HepG2 (cell line): ENCODE results near the gene PRKAR1A. TPM values are rescaled to one million over a fixed set of nuclear protein-coding genes. Genes with fewer than 3 reads are reported as not detected.

ENCODE experiments used
- ATAC-seq: fragments of 200-7000 bp; cut with Tn5 transposase; 3 replicates; pipeline ENCODE4 v1.9.1; 2020; ENCODE audit warnings: mild to moderate bottlenecking, moderate library complexity
- BruUV-seq: library from RNA; stranded (reverse); fragments of 400-500 nt; replicated peaks from 2 replicates; lab custom pipeline; 2021; lab: Mats Ljungman, UMichigan
- CTCF ChIA-PET: fragments of 300-600 bp; formaldehyde crosslinking; extraction: SDS; loops from one replicate; lab custom pipeline; 2021; ENCODE audit warnings: low total read pairs, inconsistent platforms, low intra/inter-chr PET ratio; lab: Yijun Ruan, JAX
- POLR2A ChIA-PET: fragments of 350-600 bp; sonication (Branson Sonifier 250); formaldehyde crosslinking; loops from one replicate; lab custom pipeline; 2020; ENCODE audit warnings: antibody characterized with exemption, inconsistent platforms; lab: Yijun Ruan, JAX
- DNase-seq: peaks from one replicate; pipeline ENCODE4 v3.0.0-alpha.2; 2015; ENCODE audit warnings: low spot score
- FAIRE-seq: peaks from 3 replicates; lab custom pipeline; 2011; peaks lifted over from hg19 to GRCh38; lab: Jason Lieb, UNC
- H2AFZ ChIP-seq: one replicate; pipeline ENCODE4 v1.6.1; 2011; ENCODE audit warnings: low read length, inconsistent platforms
- H3K27ac ChIP-seq: fragments of 300-600 bp; 3 replicates; pipeline ENCODE4 v1.8.0; 2011; ENCODE audit warnings: mixed run types, mild to moderate bottlenecking, mixed read lengths, low read length, inconsistent platforms; ENCODE audit not compliant: insufficient read depth; ENCODE audit errors: extremely low read length
- H3K27me3 ChIP-seq, 2 experiments: fragments of 200-600 bp in 1 of 2; 2 replicates in 1 of 2; 3 replicates in 1 of 2; pipeline versions ENCODE4 v1.6.0 to v1.8.0; 2011; ENCODE audit warnings: low read length in 2 of 2, mild to moderate bottlenecking in 2 of 2, moderate library complexity in 2 of 2, inconsistent platforms in 1 of 2; ENCODE audit not compliant: insufficient read depth in 2 of 2, control insufficient read depth in 1 of 2
- H3K36me3 ChIP-seq, 2 experiments: fragments of 200-600 bp in 1 of 2; replicated peaks in 1 of 2; 2 replicates in 1 of 2; 3 replicates in 1 of 2; pipeline versions ENCODE4 v1.5.1 to v1.8.0; 2011; ENCODE audit warnings: low read length in 2 of 2, inconsistent platforms in 1 of 2; ENCODE audit not compliant: insufficient read depth in 2 of 2, control insufficient read depth in 1 of 2
- H3K4me1 ChIP-seq: 2 replicates; pipeline ENCODE4 v1.5.1; 2012; ENCODE audit warnings: low read length, inconsistent platforms; ENCODE audit not compliant: insufficient read depth
- H3K4me2 ChIP-seq: 2 replicates; pipeline ENCODE4 v1.6.0; 2011; ENCODE audit warnings: low read depth, low read length, inconsistent platforms
- H3K4me3 ChIP-seq, 3 experiments: fragments of 200-600 bp in 1 of 3; sonication (generic), shearing (Covaris generic) in 1 of 3; replicated peaks in 1 of 3; 2 replicates each; pipeline ENCODE4 v1.5.1; 2011 to 2016; ENCODE audit warnings: low read length in 3 of 3, inconsistent platforms in 2 of 3, low read depth in 2 of 3, mild to moderate bottlenecking in 2 of 3, control low read depth in 1 of 3, mixed read lengths in 1 of 3; ENCODE audit not compliant: insufficient read depth in 1 of 3
- H3K79me2 ChIP-seq: one replicate; pipeline ENCODE4 v1.6.1; 2011; ENCODE audit warnings: low read length, inconsistent platforms; ENCODE audit not compliant: insufficient read depth
- H3K9ac ChIP-seq: 2 replicates; pipeline ENCODE4 v1.6.0; 2011; ENCODE audit warnings: mild to moderate bottlenecking, low read depth, low read length, inconsistent platforms; ENCODE audit not compliant: insufficient read depth
- H3K9me3 ChIP-seq: 2 replicates; pipeline ENCODE4 v1.5.1; 2012; ENCODE audit warnings: mild to moderate bottlenecking, low read length
- H4K20me1 ChIP-seq: 2 replicates; pipeline ENCODE4 v1.6.0; 2011; ENCODE audit warnings: inconsistent platforms, mild to moderate bottlenecking, low read length, moderate library complexity; ENCODE audit not compliant: insufficient read depth
- CREBL2 ChIP-seq: sonication (generic); formaldehyde crosslinking; IDR thresholded peaks from 2 replicates; pipeline ENCODE4 v1.8.1; 2023; ENCODE audit warnings: missing genetic modification reagents, mild to moderate bottlenecking, borderline replicate concordance
- ZMYM4 ChIP-seq: sonication (generic); formaldehyde crosslinking; IDR thresholded peaks from 2 replicates; pipeline ENCODE4 v1.8.1; 2023; ENCODE audit warnings: mild to moderate bottlenecking, missing genetic modification reagents
- ZNF264 ChIP-seq: sonication (generic); formaldehyde crosslinking; IDR thresholded peaks from 2 replicates; pipeline ENCODE4 v1.4.0; 2020; ENCODE audit warnings: missing genetic modification reagents
- ZNF33B ChIP-seq: sonication (generic); formaldehyde crosslinking; IDR thresholded peaks from 2 replicates; pipeline ENCODE4 v1.5.1; 2020; ENCODE audit warnings: mild to moderate bottlenecking, missing genetic modification reagents
- ZNF543 ChIP-seq: sonication (generic); formaldehyde crosslinking; IDR thresholded peaks from 2 replicates; pipeline ENCODE4 v1.4.0; 2020; ENCODE audit warnings: mild to moderate bottlenecking, missing genetic modification reagents
- WGBS: methylation state at CpG from one replicate; pipeline ENCODE4 v1.1.6; 2017; ENCODE audit warnings: low lambda C conversion rate; 5-methylcytosine and 5-hydroxymethylcytosine counted together
- in situ Hi-C: cut with HindIII; loops from 2 replicates; pipeline ENCODE4 v1.10.0; 2017; ENCODE audit warnings: low pct_unique_long_range_greater_than_20kb; ENCODE audit not compliant: extremely low pct_ligation_motif_present
- intact Hi-C: fragments of 100-400 bp; cut with micrococcal nuclease; formaldehyde crosslinking; loops from one replicate; pipeline ENCODE4 v1.10.0; 2022; ENCODE audit not compliant: unreplicated experiment
- polyA plus RNA-seq, 8 experiments: library from polyadenylated mRNA; depleted of rRNA in 3 of 8; stranded (reverse) in 7 of 8; unstranded in 1 of 8; fragments of >200 nt; fragmentation: Illumina TruSeq in 4 of 8; extraction: Trizol in 4 of 8; gene quantifications; 2 replicates each; pipeline versions ENCODE4 v1.2.1 to v1.2.3, GENCODE V29; 2011 to 2016; ENCODE audit warnings: low read depth in 4 of 8, missing spikeins in 1 of 8, mixed read lengths in 1 of 8; ENCODE audit not compliant: insufficient read depth in 1 of 8
- total RNA-seq, 5 experiments: library from RNA; depleted of rRNA; stranded (reverse); fragments of >200 nt; fragmentation: Illumina TruSeq; extraction: Trizol; gene quantifications; 2 replicates each; pipeline ENCODE4 v1.2.3, GENCODE V29; 2016; ENCODE audit warnings: low read depth in 1 of 5
- TF ChIP-seq, protein P1 (sequence below): sonication (generic); formaldehyde crosslinking; IDR thresholded peaks from 2 replicates; pipeline ENCODE4; 2020; ENCODE audit warnings: missing genetic modification reagents, mild to moderate bottlenecking, borderline replicate concordance

PRKAR1A gene
- total and polyA plus RNA-seq, 2 of the 13 experiments (the other 11 are each of a cell fraction or from before 2014, with no cell fraction given) = 265 to 266 TPM

DNA sequence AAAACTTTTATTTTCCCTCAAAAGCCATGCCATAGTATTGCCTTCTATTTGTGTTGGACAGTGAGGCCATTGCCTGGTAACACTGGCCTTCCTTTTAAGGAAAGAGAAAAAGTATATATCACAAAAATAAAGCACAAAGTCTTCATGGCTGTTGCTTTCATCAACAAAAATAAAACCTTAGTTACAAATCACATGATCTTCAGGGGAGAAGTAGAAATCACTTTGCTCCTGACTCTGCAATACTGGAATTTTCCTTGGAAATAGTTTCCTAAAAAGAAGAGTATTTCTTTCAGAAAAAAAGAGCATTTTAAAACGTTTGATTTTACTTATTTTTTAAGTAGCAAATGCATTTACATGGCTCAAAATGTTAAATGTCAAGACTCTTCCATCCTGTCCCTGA is 47.1 kb downstream of the PRKAR1A start:
- ChIA-PET CTCF (no interaction called here), POLR2A (no interaction called here)
- H3K36me3 ChIP-seq = no peaks in the 10 kb centered on the region; a peak in 1 of 5 replicates
- H2AFZ ChIP-seq = no peak overlapping the region
- H3K9me3 ChIP-seq = no peaks in the 10 kb centered on the region
- FAIRE-seq = no peak
- WGBS = 8% methylated on average over 1 of the region's 1 CpG
- intact Hi-C loops = no loop called here
- no peak overlapping the region for H3K4me2 ChIP-seq
- no peak overlapping the region for H3K27ac ChIP-seq
- H3K9ac ChIP-seq = no peak overlapping the region
- TF ChIP-seq, protein P1, sequence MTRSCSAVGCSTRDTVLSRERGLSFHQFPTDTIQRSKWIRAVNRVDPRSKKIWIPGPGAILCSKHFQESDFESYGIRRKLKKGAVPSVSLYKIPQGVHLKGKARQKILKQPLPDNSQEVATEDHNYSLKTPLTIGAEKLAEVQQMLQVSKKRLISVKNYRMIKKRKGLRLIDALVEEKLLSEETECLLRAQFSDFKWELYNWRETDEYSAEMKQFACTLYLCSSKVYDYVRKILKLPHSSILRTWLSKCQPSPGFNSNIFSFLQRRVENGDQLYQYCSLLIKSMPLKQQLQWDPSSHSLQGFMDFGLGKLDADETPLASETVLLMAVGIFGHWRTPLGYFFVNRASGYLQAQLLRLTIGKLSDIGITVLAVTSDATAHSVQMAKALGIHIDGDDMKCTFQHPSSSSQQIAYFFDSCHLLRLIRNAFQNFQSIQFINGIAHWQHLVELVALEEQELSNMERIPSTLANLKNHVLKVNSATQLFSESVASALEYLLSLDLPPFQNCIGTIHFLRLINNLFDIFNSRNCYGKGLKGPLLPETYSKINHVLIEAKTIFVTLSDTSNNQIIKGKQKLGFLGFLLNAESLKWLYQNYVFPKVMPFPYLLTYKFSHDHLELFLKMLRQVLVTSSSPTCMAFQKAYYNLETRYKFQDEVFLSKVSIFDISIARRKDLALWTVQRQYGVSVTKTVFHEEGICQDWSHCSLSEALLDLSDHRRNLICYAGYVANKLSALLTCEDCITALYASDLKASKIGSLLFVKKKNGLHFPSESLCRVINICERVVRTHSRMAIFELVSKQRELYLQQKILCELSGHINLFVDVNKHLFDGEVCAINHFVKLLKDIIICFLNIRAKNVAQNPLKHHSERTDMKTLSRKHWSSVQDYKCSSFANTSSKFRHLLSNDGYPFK (CRISPR knock-in tag) = no peak
- TF ChIP-seq ZNF264 (CRISPR knock-in tag) (no peak), ZMYM4 (CRISPR knock-in tag) (no peak), ZNF33B (CRISPR knock-in tag) (no peak), CREBL2 (CRISPR knock-in tag) (no peak), ZNF543 (CRISPR knock-in tag) (no peak)
- DNase-seq = no peak
- in situ Hi-C loops = no loop called here
- no peak for ATAC-seq
- no peaks in the 10 kb centered on the region for H4K20me1 ChIP-seq
- no peaks in the 10 kb centered on the region for H3K4me1 ChIP-seq
- H3K27me3 ChIP-seq = no peaks in the 10 kb centered on the region
- no TSS peak for BruUV-seq
- no peak overlapping the region for H3K4me3 ChIP-seq
- H3K79me2 ChIP-seq = no peaks in the 10 kb centered on the region
